K562 (cell line): Measurements from ENCODE around the gene CCDC148. TPM values are rescaled to one million over a fixed set of nuclear protein-coding genes. Genes with fewer than 3 reads are reported as not detected.

Experiments
- ATAC-seq: fragments of 200-7000 bp; cut with Tn5 transposase; 3 replicates; pipeline ENCODE4 v1.9.1; 2020; ENCODE audit warnings: moderate library complexity
- BruUV-seq: library from RNA; stranded (reverse); fragments of 400-500 nt; replicated peaks from 2 replicates; lab custom pipeline; 2021; lab: Mats Ljungman, UMichigan
- CTCF ChIA-PET: fragments of 300-600 bp; formaldehyde crosslinking; extraction: SDS; loops from one replicate; lab custom pipeline; 2021; ENCODE audit warnings: low intra/inter-chr PET ratio; lab: Yijun Ruan, JAX
- POLR2A ChIA-PET: fragments of 300-600, 350-650 bp; sonication (Branson Sonifier 250); formaldehyde crosslinking; extraction: SDS; loops from one replicate; lab custom pipeline; 2021; ENCODE audit warnings: antibody characterized with exemption, inconsistent platforms; lab: Yijun Ruan, JAX
- DNase-seq, 4 experiments: peaks; one replicate each; pipeline versions ENCODE4 v3.0.0 to v3.0.0-alpha.2; 2011 to 2018; ENCODE audit warnings: low spot score in 3 of 4, mixed read lengths in 3 of 4; ENCODE audit errors: extremely low read depth in 1 of 4
- FAIRE-seq: peaks from 2 replicates; lab custom pipeline; 2011; peaks lifted over from hg19 to GRCh38; lab: Jason Lieb, UNC
- H2AFZ ChIP-seq: 2 replicates; pipeline ENCODE4 v1.6.0; 2011; ENCODE audit warnings: low read depth, low read length, control low read depth, inconsistent platforms
- H3K27ac ChIP-seq: fragments of 200-600 bp; 3 replicates; pipeline ENCODE4 v1.8.0; 2011; ENCODE audit warnings: low read depth, mild to moderate bottlenecking, control low read depth, inconsistent platforms, low read length, moderate library complexity, mixed read lengths; ENCODE audit errors: extremely low read depth
- H3K27me3 ChIP-seq, 2 experiments: fragments of 300-600 bp in 1 of 2; 2 replicates in 1 of 2; 3 replicates in 1 of 2; pipeline versions ENCODE4 v1.6.0 to v1.8.0; 2011; ENCODE audit warnings: inconsistent platforms in 2 of 2, low read length in 2 of 2, mild to moderate bottlenecking in 1 of 2, mixed read lengths in 1 of 2, moderate library complexity in 1 of 2; ENCODE audit not compliant: control insufficient read depth in 2 of 2, insufficient read depth in 2 of 2
- H3K36me3 ChIP-seq: fragments of 300-600 bp; 3 replicates; pipeline ENCODE4 v1.8.0; 2011; ENCODE audit warnings: mild to moderate bottlenecking, low read length, inconsistent platforms; ENCODE audit not compliant: control insufficient read depth, insufficient read depth
- H3K4me1 ChIP-seq, 2 experiments: fragments of 200-600 bp in 1 of 2; replicated peaks in 1 of 2; 2 replicates in 1 of 2; 3 replicates in 1 of 2; pipeline versions ENCODE4 v1.5.1 to v1.8.0; 2011; ENCODE audit warnings: inconsistent platforms in 2 of 2, low read length in 2 of 2, mild to moderate bottlenecking in 1 of 2, mixed read lengths in 1 of 2, moderate library complexity in 1 of 2; ENCODE audit not compliant: control insufficient read depth in 2 of 2, insufficient read depth in 2 of 2
- H3K4me2 ChIP-seq: 2 replicates; pipeline ENCODE4 v1.6.1; 2011; ENCODE audit warnings: low read length, control low read depth, inconsistent platforms, mixed read lengths; ENCODE audit not compliant: insufficient read depth
- H3K4me3 ChIP-seq: fragments of 200-600 bp; sonication (generic), shearing (Covaris generic); 2 replicates; pipeline ENCODE4 v1.5.1; 2016; ENCODE audit warnings: control low read depth, inconsistent platforms
- H3K79me2 ChIP-seq: fragments of 200-600 bp; 3 replicates; pipeline ENCODE4 v1.8.0; 2011; ENCODE audit warnings: low read length, inconsistent platforms; ENCODE audit not compliant: control insufficient read depth, insufficient read depth
- H3K9ac ChIP-seq, 2 experiments: 2 replicates each; pipeline versions ENCODE4 v1.6.0 to v1.6.1; 2011; ENCODE audit warnings: low read depth in 2 of 2, low read length in 2 of 2, control low read depth in 1 of 2, inconsistent platforms in 1 of 2, mild to moderate bottlenecking in 1 of 2, mixed read lengths in 1 of 2; ENCODE audit not compliant: insufficient read depth in 1 of 2
- H3K9me1 ChIP-seq: one replicate; pipeline ENCODE4 v1.6.0; 2011; ENCODE audit warnings: inconsistent platforms, mild to moderate bottlenecking, low read length, moderate library complexity; ENCODE audit not compliant: control insufficient read depth, insufficient read depth
- H3K9me3 ChIP-seq: replicated peaks from 2 replicates; pipeline ENCODE4 v1.5.1; 2011; ENCODE audit warnings: low read depth, low read length, inconsistent platforms; ENCODE audit not compliant: control insufficient read depth, insufficient read depth
- H4K20me1 ChIP-seq: replicated peaks from 2 replicates; pipeline ENCODE4 v1.6.1; 2011; ENCODE audit warnings: low read length, inconsistent platforms, mixed read lengths; ENCODE audit not compliant: control insufficient read depth, insufficient read depth
- CCNT2 ChIP-seq: IDR thresholded peaks from 2 replicates; pipeline ENCODE4 v1.6.1; 2011; ENCODE audit warnings: borderline replicate concordance, low read depth, mild to moderate bottlenecking, moderate library complexity, mixed read lengths, low read length; ENCODE audit not compliant: insufficient read length; ENCODE audit errors: extremely low read depth
- CEBPB ChIP-seq: fragments of 450-650 bp; IDR thresholded peaks from 2 replicates; pipeline ENCODE4 v1.6.1; 2016; ENCODE audit warnings: missing genetic modification characterization, missing compliant biosample characterization
- ETS2 ChIP-seq: IDR thresholded peaks from 2 replicates; pipeline ENCODE4 v1.6.1; 2016; ENCODE audit warnings: borderline replicate concordance, missing genetic modification characterization, mild to moderate bottlenecking, moderate library complexity, missing compliant biosample characterization; ENCODE audit not compliant: poor library complexity, severe bottlenecking
- GABPA ChIP-seq: fragments of 200-800 bp; sonication (Bioruptor generic); conservative IDR thresholded peaks from 2 replicates; pipeline ENCODE4 v1.6.1; 2016; ENCODE audit warnings: low read depth, missing genetic modification characterization, missing compliant biosample characterization
- HDAC1 ChIP-seq, 2 experiments: fragments of 450-650 bp; IDR thresholded peaks; 2 replicates each; pipeline ENCODE4 v1.6.1; 2016 to 2017; ENCODE audit warnings: inconsistent platforms in 1 of 2, mild to moderate bottlenecking in 1 of 2, moderate library complexity in 1 of 2
- HEY1 ChIP-seq: fragments of 250-450 bp; sonication (Bioruptor Pico); IDR thresholded peaks from 2 replicates; pipeline ENCODE4 v1.5.0; 2020; ENCODE audit warnings: mild to moderate bottlenecking, moderate library complexity, borderline replicate concordance
- L3MBTL2 ChIP-seq: fragments of 450-650 bp; IDR thresholded peaks from 2 replicates; pipeline ENCODE4 v1.6.1; 2016; ENCODE audit warnings: mild to moderate bottlenecking, moderate library complexity
- SIRT6 ChIP-seq: IDR thresholded peaks from one replicate; pipeline ENCODE4 v1.6.1; 2012; ENCODE audit warnings: low read depth, mild to moderate bottlenecking, control low read depth, inconsistent platforms, low read length, moderate library complexity
- SMAD2 ChIP-seq: fragments of 150-350 bp; IDR thresholded peaks from 2 replicates; pipeline ENCODE4 v1.6.1; 2014; ENCODE audit warnings: low read depth, mild to moderate bottlenecking, low read length
- SMARCE1 ChIP-seq: fragments of 450-650 bp; IDR thresholded peaks from 2 replicates; pipeline ENCODE4 v1.7.1; 2016; ENCODE audit warnings: mild to moderate bottlenecking
- TFE3 ChIP-seq: fragments of 450-650 bp; formaldehyde crosslinking; IDR thresholded peaks from 2 replicates; pipeline ENCODE4 v1.4.0; 2020; ENCODE audit warnings: mild to moderate bottlenecking, mixed read lengths
- ZFP36 ChIP-seq: fragments of 150-350 bp; IDR thresholded peaks from 2 replicates; pipeline ENCODE4 v1.6.1; 2018; ENCODE audit warnings: low read length, low read depth; ENCODE audit not compliant: partially characterized antibody
- ZNF778 ChIP-seq: fragments of 450-650 bp; formaldehyde crosslinking; IDR thresholded peaks from 2 replicates; pipeline ENCODE4 v1.4.0; 2020; ENCODE audit warnings: mild to moderate bottlenecking, moderate library complexity
- WGBS: fragments of 100-300 bp; shearing (Covaris generic); methylation state at CpG from one replicate; pipeline ENCODE4 v1.1.6; 2016; ENCODE audit warnings: low coverage, mixed read lengths; ENCODE audit not compliant: insufficient coverage; ENCODE audit errors: missing lambda C conversion rate; 5-methylcytosine and 5-hydroxymethylcytosine counted together
- in situ Hi-C: fragments of 300-500 bp; cut with MboI; formaldehyde crosslinking; loops from 4 replicates; pipeline ENCODE4 v1.15.0; 2018; ENCODE audit warnings: inconsistent platforms, mixed read lengths
- intact Hi-C: fragments of 100-400 bp; cut with micrococcal nuclease; formaldehyde crosslinking; loops from 2 replicates; pipeline ENCODE4 v1.14.2; 2022
- polyA plus RNA-seq, 8 experiments: library from polyadenylated mRNA; depleted of rRNA in 4 of 8; stranded (reverse) in 5 of 8; unstranded in 3 of 8; fragments of >200 nt; fragmentation: Nextera tagmentation in 2 of 8; fragmentation: Illumina TruSeq in 1 of 8; extraction: Ambion mirVana in 2 of 8; extraction: Trizol in 1 of 8; gene quantifications; 2 replicates each; pipeline versions ENCODE4 v1.2.1 to v1.2.3, GENCODE V29; 2011 to 2014; ENCODE audit warnings: inconsistent platforms in 1 of 8, missing spikeins in 1 of 8
- total RNA-seq, 7 experiments: library from RNA; depleted of rRNA in 6 of 7; stranded (reverse); fragments of >200 nt in 6 of 7; fragmentation: Illumina TruSeq in 2 of 7; extraction: Trizol in 2 of 7; gene quantifications; 2 replicates each; pipeline versions ENCODE4 v1.2.1 to v1.2.3, GENCODE V29; 2011 to 2021; ENCODE audit warnings: low replicate concordance in 1 of 7

CCDC148 gene
- total and polyA plus RNA-seq, 9 of the 15 experiments (the other 6 are each of a cell fraction or from before 2014, with no cell fraction given), result 0.10 to 1.4 (median 0.65) TPM

DNA sequence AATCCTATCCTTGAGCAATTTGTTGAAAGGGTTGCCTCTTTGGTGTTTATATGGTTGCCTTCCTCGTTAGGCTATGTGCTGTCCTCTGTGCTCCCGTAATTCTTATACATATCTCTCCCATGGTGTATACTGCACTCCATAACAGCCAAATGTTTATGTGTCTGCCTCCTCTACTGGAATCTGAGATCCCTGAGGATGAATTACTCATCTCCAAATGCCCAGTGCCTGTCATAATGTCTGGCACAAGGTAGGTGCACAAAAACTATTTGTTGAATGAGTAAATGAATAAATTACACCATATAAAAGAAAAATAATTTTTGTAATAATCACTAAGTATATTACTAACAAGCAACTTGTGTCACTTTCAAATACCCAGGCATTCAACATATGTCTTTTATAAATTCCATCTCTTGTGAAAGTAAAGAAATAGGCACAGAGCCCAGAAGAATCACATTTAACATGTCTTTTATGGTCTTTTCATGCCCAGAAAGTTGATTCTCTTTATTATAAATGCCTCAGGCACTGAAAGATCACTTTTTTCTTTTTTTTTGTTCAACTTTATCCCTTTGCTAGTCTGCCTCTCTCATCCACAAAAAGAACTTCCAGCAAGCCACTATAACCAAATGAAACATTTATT, 164.9 kb downstream of the CCDC148 start:
- Histone ChIP-seq H3K79me2 (no peaks in the 10 kb centered on the region), H3K4me3 (no peak overlapping the region), H3K36me3 (no peaks in the 10 kb centered on the region), H3K9me1 (no peaks in the 10 kb centered on the region), H3K9ac (no peak overlapping the region), H3K4me2 (no peak overlapping the region), H3K27ac (no peak overlapping the region), H4K20me1 (no peaks in the 10 kb centered on the region), H3K9me3 (peaks cover 5% of the 10 kb centered on the region), H2AFZ (no peak overlapping the region), H3K4me1 (no peaks in the 10 kb centered on the region), H3K27me3 (no peaks in the 10 kb centered on the region)
- in situ Hi-C loops (no loop called here), intact Hi-C loops (no loop called here)
- FAIRE-seq (no peak), DNase-seq (no peak), ATAC-seq (no peak)
- ChIA-PET CTCF (no interaction called here), POLR2A (no interaction called here)
- no TSS peak for BruUV-seq
- TF ChIP-seq SMAD2 (no peak), ZFP36 (no peak), CEBPB (no peak)
- 13% methylated on average over 2 of the region's 2 CpGs for WGBS

DNA sequence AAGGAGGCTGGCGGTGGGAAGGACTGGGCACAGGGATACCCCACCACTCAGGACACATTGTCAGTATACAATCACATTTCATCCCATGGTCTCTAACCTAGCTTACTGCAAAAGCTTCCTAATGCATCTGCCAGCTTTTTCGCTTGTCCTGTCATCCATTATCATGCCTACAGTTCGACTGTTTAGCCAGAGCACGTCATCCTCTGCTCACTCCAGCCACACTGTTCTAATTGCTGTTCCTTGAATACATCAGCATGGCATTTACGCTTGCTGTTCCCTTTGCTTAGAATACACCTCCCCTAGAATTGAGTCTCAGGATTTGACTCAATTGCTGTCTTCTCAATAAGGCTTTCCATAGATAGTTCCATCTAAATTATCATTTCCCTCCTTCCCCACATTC, 166.3 kb downstream of the CCDC148 start:
- no peak overlapping the region for H2AFZ ChIP-seq
- peaks cover 5% of the 10 kb centered on the region for H3K9me3 ChIP-seq
- POLR2A ChIA-PET, result no interaction called here
- in situ Hi-C loops, result no loop called here
- no peak for FAIRE-seq
- H3K4me2 ChIP-seq, result no peak overlapping the region
- no peaks in the 10 kb centered on the region for H3K79me2 ChIP-seq
- no peak for TF ChIP-seq GABPA (tag)
- TF ChIP-seq HEY1 (CRISPR knock-in tag), result no peak
- no peak for TF ChIP-seq TFE3
- no peak for TF ChIP-seq SIRT6
- TF ChIP-seq CCNT2, result no peak
- TF ChIP-seq HDAC1 (IDR thresholded peaks at IDR 0.05), result no peak
- no peak for TF ChIP-seq L3MBTL2
- no peak for TF ChIP-seq ZNF778 (CRISPR knock-in tag)
- no peak for TF ChIP-seq SMARCE1
- TF ChIP-seq ETS2 (tag), result no peak
- TF ChIP-seq, all 486 proteins: peak for 0
- H3K9me1 ChIP-seq, result no peaks in the 10 kb centered on the region
- BruUV-seq, result no TSS peak
- no peak for ATAC-seq
- H3K9ac ChIP-seq, result no peak overlapping the region
- no peaks in the 10 kb centered on the region for H3K4me1 ChIP-seq
- no peaks in the 10 kb centered on the region for H3K36me3 ChIP-seq
- no peak for DNase-seq
- no peaks in the 10 kb centered on the region for H3K27me3 ChIP-seq
- no peak overlapping the region for H3K4me3 ChIP-seq
- WGBS, result 8% methylated on average over 5 of the region's 5 CpGs
- intact Hi-C loops, result no loop called here
- CTCF ChIA-PET, result no interaction called here
- H3K27ac ChIP-seq, result no peak overlapping the region
- no peaks in the 10 kb centered on the region for H4K20me1 ChIP-seq
